Ectodermal cell (in vitro differentiated cells): ENCODE data around the gene TMEM127.
A peak's percentile ranks its signal among the peaks of the same experiment; 100 is the strongest.

ENCODE experiments used
- H3K27ac ChIP-seq: 2 replicates; pipeline ENCODE4 v1.7.0; 2013; ENCODE audit warnings: mild to moderate bottlenecking, low read depth, low read length; ENCODE audit not compliant: insufficient read depth, poor library complexity, severe bottlenecking
- H3K27me3 ChIP-seq: 2 replicates; pipeline ENCODE4 v1.7.0; 2013; ENCODE audit warnings: mild to moderate bottlenecking, low read length; ENCODE audit not compliant: insufficient read depth, control insufficient read depth, poor library complexity, severe bottlenecking
- H3K36me3 ChIP-seq: one replicate; pipeline ENCODE4 v1.7.0; 2013; ENCODE audit warnings: low read length; ENCODE audit not compliant: control insufficient read depth, insufficient read depth
- H3K4me1 ChIP-seq: one replicate; pipeline ENCODE4 v1.7.0; 2013; ENCODE audit warnings: low read length; ENCODE audit not compliant: control insufficient read depth, insufficient read depth
- H3K4me3 ChIP-seq: 2 replicates; pipeline ENCODE4 v1.7.0; 2013; ENCODE audit warnings: low read depth, low read length, control low read depth; ENCODE audit not compliant: insufficient read depth
- H3K9me3 ChIP-seq: 2 replicates; pipeline ENCODE4 v1.7.0; 2013; ENCODE audit warnings: mild to moderate bottlenecking, low read length, moderate library complexity; ENCODE audit not compliant: control insufficient read depth
- WGBS, 2 experiments: methylation state at CpG; one replicate each; pipeline ENCODE4 v1.1.7; 2013; ENCODE audit warnings: missing lambda C conversion rate in 2 of 2; 5-methylcytosine and 5-hydroxymethylcytosine counted together

The TMEM127 gene

DNA sequence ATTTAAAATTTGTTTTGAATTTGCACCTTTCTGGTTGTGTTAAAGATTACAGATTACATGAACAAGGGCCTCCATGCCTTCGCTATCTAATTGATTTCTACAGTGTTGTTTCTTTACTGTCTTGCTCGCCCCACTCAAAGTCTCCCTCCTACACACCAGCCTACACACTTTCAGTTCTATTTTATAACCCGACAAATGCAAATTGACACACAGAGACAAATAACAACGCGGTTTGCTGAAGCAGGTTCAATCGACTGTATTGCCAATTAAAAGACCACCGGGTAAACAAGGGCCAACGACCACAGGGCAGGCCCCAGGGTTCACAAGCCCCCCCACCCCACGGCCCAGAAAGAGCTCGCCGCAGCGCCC, 58.0 kb downstream of the TMEM127 start:
- Histone ChIP-seq H3K9me3 (no peaks in the 10 kb centered on the region), H3K27me3 (no peaks in the 10 kb centered on the region), H3K36me3 (no peaks in the 10 kb centered on the region), H3K4me3 (peak overlapping the region; percentile 97), H3K27ac (peak overlapping the region; percentile 92), H3K4me1 (peaks cover 14% of the 10 kb centered on the region)
- 0% methylated on average over 12 of the region's 12 CpGs for WGBS, 2 experiments

- Histone ChIP-seq H3K4me3 (peak overlapping the region; percentile 97), H3K27me3 (no peaks in the 10 kb centered on the region), H3K9me3 (no peaks in the 10 kb centered on the region), H3K27ac (no peak overlapping the region), H3K36me3 (no peaks in the 10 kb centered on the region), H3K4me1 (peaks cover 14% of the 10 kb centered on the region)
- 41 to 42% methylated on average over 11 of the region's 11 CpGs for WGBS, 2 experiments
Observed at GRCh38 chr2:96207073-96207773, 58.6 kb downstream of the TMEM127 start.

GRCh38 chr2:96205888-96206287, 59.9 kb downstream of the TMEM127 start:
- H3K4me3 ChIP-seq, result no peak overlapping the region
- H3K4me1 ChIP-seq, result peaks cover 14% of the 10 kb centered on the region
- H3K36me3 ChIP-seq, result no peaks in the 10 kb centered on the region
- H3K27me3 ChIP-seq, result no peaks in the 10 kb centered on the region
- no peak overlapping the region for H3K27ac ChIP-seq
- no peaks in the 10 kb centered on the region for H3K9me3 ChIP-seq

DNA sequence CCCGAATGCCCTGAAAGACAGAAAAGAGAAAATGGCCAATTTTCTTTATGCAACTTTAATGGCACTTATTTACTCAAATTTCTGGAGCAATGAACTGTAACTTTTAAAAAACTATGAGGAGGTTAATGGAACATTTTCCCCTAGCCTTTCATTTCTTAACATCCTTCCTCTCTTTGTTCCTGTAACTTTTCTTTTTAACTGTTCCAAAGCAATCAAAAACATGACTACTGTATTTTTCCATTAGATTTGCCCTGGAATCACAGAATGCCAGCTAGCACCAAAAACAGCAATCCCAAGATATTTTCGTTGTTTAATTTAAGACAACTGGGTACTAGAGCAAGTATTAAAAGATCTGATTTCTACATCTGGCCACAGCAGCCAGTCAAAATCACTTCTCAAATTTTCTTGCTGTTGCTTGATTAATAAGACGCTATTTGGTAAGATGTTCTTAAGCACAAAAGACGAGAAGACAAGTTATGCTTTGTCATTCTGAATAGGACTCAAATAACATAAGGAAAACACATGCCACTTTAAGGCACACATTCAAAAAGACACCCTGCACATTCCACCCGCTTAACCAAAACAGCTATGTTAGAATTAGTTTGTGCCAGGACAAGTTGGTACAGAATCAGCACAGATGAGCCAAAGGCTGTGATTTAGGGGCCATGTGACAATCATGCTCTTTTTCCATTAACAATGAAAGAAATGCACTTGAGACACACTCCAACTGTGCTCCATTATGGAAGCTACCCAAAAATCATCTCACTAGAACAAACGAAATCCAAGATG, 60.8 kb downstream of the TMEM127 start:
- no peaks in the 10 kb centered on the region for H3K27me3 ChIP-seq
- no peak overlapping the region for H3K27ac ChIP-seq
- no peaks in the 10 kb centered on the region for H3K9me3 ChIP-seq
- H3K4me1 ChIP-seq, result peaks cover 12% of the 10 kb centered on the region
- H3K36me3 ChIP-seq, result no peaks in the 10 kb centered on the region
- H3K4me3 ChIP-seq, result no peak overlapping the region
- 89 to 90% methylated on average over 6 of the region's 6 CpGs for WGBS, 2 experiments

GRCh38 chr2:96203130-96204028, 62.4 kb downstream of the TMEM127 start:
- Histone ChIP-seq H3K4me1 (peaks cover 5% of the 10 kb centered on the region), H3K36me3 (no peaks in the 10 kb centered on the region), H3K27me3 (no peaks in the 10 kb centered on the region), H3K9me3 (no peaks in the 10 kb centered on the region), H3K4me3 (no peak overlapping the region), H3K27ac (no peak overlapping the region)
- WGBS, 2 experiments, result 91 to 92% methylated on average over 9 of the region's 9 CpGs

- H3K36me3 ChIP-seq, result no peaks in the 10 kb centered on the region
Observed at GRCh38 chr2:96202152-96202854, 63.5 kb downstream of the TMEM127 start.

GRCh38 chr2:96201338-96201737, 64.5 kb downstream of the TMEM127 start:
- Histone ChIP-seq H3K27me3 (no peaks in the 10 kb centered on the region), H3K9me3 (no peaks in the 10 kb centered on the region), H3K36me3 (no peaks in the 10 kb centered on the region), H3K4me1 (no peaks in the 10 kb centered on the region), H3K27ac (no peak overlapping the region), H3K4me3 (no peak overlapping the region)
- WGBS, 2 experiments, result 89 to 91% methylated on average over 5 of the region's 5 CpGs

More at GRCh38 chr2:96202152-96202854, 63.5 kb downstream of the TMEM127 start:
- no peaks in the 10 kb centered on the region for H3K9me3 ChIP-seq
- H3K4me3 ChIP-seq, result no peak overlapping the region
- WGBS, 2 experiments, result 91 to 94% methylated on average over 3 to 4 of the region's 4 CpGs
- no peaks in the 10 kb centered on the region for H3K27me3 ChIP-seq
- H3K4me1 ChIP-seq, result peaks cover 4% of the 10 kb centered on the region
- no peak overlapping the region for H3K27ac ChIP-seq

DNA sequence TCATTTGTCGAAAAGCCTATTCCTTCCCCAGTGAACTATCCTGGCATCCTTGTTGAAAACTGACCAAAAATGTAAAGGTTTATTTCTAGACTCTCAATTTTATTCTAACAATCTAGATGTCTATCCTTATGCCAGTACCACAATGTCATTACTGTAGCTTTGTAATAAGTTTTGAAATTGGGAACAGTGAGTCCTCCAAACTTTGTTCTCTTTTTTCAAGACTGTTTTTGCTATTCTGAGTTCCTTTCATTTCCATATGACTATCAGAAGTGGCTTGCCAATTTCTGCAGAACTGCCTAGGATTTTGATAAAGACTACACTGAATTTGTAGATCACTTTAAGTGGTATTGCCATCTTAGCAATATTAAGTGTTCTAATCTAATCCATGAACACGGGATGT, 66.9 kb downstream of the TMEM127 start:
- no peak overlapping the region for H3K4me3 ChIP-seq
- H3K36me3 ChIP-seq, result peaks cover 13% of the 10 kb centered on the region
- WGBS, 2 experiments, result 93 to 94% methylated on average over 2 of the region's 2 CpGs
- no peaks in the 10 kb centered on the region for H3K4me1 ChIP-seq
- no peaks in the 10 kb centered on the region for H3K27me3 ChIP-seq
- H3K9me3 ChIP-seq, result no peaks in the 10 kb centered on the region
- H3K27ac ChIP-seq, result no peak overlapping the region
